PFSK-1 (cell line): ENCODE data around the gene RPRD1B.
A peak's percentile ranks its signal among the peaks of the same experiment; 100 is the strongest.

ENCODE experiments used
- FOXP2 ChIP-seq: optimal IDR thresholded peaks from 2 replicates; pipeline ENCODE3; 2011; ENCODE audit warnings: borderline replicate concordance, control low read depth, inconsistent platforms; ENCODE audit not compliant: insufficient read depth; ENCODE audit errors: extremely low read length, extremely low read depth
- POLR2AphosphoS5 ChIP-seq: IDR thresholded peaks from 2 replicates; pipeline ENCODE4 v1.6.1; 2012; ENCODE audit warnings: low read depth, mild to moderate bottlenecking, control low read depth, low read length, moderate library complexity
- REST ChIP-seq, 2 experiments: IDR thresholded peaks; 2 replicates each; pipeline versions ENCODE4 v1.6.1 to v1.8.0; 2011 to 2012; ENCODE audit warnings: low read depth in 2 of 2, low read length in 2 of 2, control low read depth in 1 of 2, inconsistent platforms in 1 of 2, mild to moderate bottlenecking in 1 of 2, moderate library complexity in 1 of 2; ENCODE audit not compliant: insufficient read depth in 1 of 2
- SIN3A ChIP-seq: IDR thresholded peaks from 2 replicates; pipeline ENCODE4 v1.6.1; 2012; ENCODE audit warnings: mild to moderate bottlenecking, low read length, moderate library complexity, borderline replicate concordance; ENCODE audit not compliant: insufficient read depth
- TAF1 ChIP-seq: IDR thresholded peaks from 2 replicates; pipeline ENCODE4 v1.6.1; 2012; ENCODE audit warnings: low read length, control low read depth, borderline replicate concordance; ENCODE audit not compliant: insufficient read depth

The RPRD1B gene

GRCh38 chr20:38093641-38094077 is 60.1 kb downstream of the RPRD1B start:
- TF ChIP-seq FOXP2 (no peak), TAF1 (no peak), POLR2AphosphoS5 (no peak), SIN3A (no peak), REST (IDR thresholded peaks at IDR 0.05; ENCODE audit: insufficient read depth in 1 of 2, low read depth in 2 of 2, low read length in 2 of 2) (no peak)

GRCh38 chr20:38094373-38094891 is 60.9 kb downstream of the RPRD1B start:
- TF ChIP-seq SIN3A (peak; percentile 54; the same call in 1 of the 2 replicates), FOXP2 (no peak), POLR2AphosphoS5 (no peak), TAF1 (peak; percentile 63; the same call in 1 of the 2 replicates), REST (IDR thresholded peaks at IDR 0.05; ENCODE audit: insufficient read depth in 1 of 2, low read depth in 2 of 2, low read length in 2 of 2) (peak in 1 of 2 experiments; percentile 46; a peak in 1 of 4 replicates)

GRCh38 chr20:38095017-38095686 is 61.6 kb downstream of the RPRD1B start:
- TF ChIP-seq REST (IDR thresholded peaks at IDR 0.05; ENCODE audit: insufficient read depth in 1 of 2, low read depth in 2 of 2, low read length in 2 of 2) (0 out of 4 replicates have a peak, but pooled peaks of 1 of the 2 experiments have one; percentile 18), FOXP2 (peak; percentile 99), POLR2AphosphoS5 (0 out of 2 replicates have a peak, but pooled peaks have one; percentile 28), TAF1 (no peak), SIN3A (no peak)

GRCh38 chr20:38098952-38099351 is 65.4 kb downstream of the RPRD1B start:
- no peak for TF ChIP-seq POLR2AphosphoS5
- TF ChIP-seq SIN3A, result peak; percentile 21; the same call in 1 of the 2 replicates

GRCh38 chr20:38104285-38104684 is 70.7 kb downstream of the RPRD1B start:
- TF ChIP-seq POLR2AphosphoS5 (no peak), FOXP2 (no peak), TAF1 (no peak), REST (IDR thresholded peaks at IDR 0.05; ENCODE audit: insufficient read depth in 1 of 2, low read depth in 2 of 2, low read length in 2 of 2) (no peak), SIN3A (no peak)
